DMS114 treated with DMSO at 0.1 percent for 48 hours (cell line): ENCODE measurements around the gene TNNC1.

Experiments used
- DNase-seq: peaks from one replicate; lab custom pipeline; 2025; ENCODE audit not compliant: unreplicated experiment; lab: John Stamatoyannopoulos, UW

TNNC1 gene

GRCh38 chr3:52458770-52459545 lies 5.1 kb upstream of the TNNC1 start:
- no peak for DNase-seq

- DNase-seq, result no peak
Measured at GRCh38 chr3:52458031-52458760, 4.4 kb upstream of the TNNC1 start.

GRCh38 chr3:52456800-52457183 lies 3.0 kb upstream of the TNNC1 start:
- no peak for DNase-seq

GRCh38 chr3:52456169-52456799 lies 2.4 kb upstream of the TNNC1 start:
- DNase-seq, result no peak

DNA sequence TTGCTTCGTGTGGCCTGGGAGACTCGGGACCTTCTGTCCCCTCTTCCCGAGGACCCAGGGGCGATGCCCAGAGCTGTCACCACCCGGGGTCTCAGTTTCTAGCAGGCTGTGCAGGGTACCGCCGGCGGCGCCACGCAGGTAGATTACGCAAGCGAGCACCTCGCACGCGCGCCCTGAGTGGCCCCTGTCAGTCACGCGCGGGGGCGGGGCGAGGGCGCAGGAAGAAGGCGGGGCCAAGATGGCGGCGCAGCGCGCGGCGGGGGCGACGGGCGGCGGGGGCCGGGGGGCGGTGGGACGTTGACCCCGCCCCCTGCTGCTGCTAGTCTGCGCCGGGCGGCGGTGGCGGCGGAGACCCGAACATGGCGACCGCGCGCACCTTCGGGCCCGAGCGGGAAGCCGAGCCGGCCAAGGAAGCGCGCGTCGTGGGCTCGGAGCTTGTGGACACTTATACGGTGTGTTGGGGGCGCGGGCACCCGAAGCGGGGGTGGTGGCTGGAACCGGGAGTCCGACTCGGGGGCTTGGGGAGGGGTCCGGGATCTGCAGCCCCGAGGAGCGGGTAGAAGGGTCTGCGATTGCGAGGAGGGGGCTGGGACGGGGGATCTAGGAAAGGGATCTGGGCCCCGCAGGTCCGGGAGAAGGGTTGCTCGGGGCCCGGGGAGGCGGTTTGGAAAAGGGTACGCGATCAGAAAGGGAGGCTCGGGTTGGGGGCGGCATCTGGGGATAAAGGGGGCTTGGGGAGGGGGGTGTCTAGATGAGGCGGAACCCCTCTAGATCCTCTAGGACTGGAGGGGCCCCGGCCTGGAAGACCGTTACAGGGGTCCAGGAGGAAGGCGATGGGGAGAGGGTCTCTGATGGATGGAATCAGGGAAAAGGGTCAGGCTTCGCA lies 1.7 kb upstream of the TNNC1 start, which contains the start of gene NISCH:
TSS of gene NISCH (plus strand) at position 322 of the 886 bp plus-strand sequence. CDS start at position 360, 38 bp downstream.
- DNase-seq, result peak; percentile 47

- no peak for DNase-seq
Measured at GRCh38 chr3:52454938-52455282, 1.1 kb upstream of the TNNC1 start.

DNA sequence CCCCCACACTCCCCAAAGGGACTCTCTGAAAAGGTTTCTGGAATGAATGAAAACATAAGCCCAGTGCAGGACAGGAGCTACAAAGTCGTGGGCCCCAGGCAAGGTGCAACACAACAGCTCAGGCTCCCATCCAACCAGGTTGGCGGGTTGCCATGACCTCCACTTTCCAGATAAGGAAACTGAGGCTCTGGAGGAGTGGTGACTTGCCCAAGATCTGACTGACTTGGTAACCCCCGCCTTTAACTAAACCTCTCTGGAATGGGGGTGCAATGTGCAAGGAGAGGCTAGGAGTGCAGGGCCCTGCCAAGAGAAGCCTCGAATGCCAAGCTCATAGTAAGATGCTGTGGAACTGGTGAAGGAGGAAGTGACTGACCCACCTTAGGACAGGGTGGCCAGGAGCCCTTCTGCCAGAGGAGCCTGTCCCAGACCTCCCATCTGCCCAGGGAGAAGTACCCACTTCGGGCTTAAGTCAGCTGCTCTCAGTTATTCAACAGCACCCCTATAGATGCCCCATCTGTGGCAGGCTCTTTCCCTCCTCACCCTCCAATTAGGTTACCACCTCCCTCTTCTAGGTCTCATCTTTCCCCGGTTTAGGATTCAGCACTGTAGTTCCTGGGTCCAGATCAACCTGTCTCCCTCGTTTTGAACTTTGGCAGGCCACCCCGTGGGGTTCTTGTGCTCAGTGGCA lies 553 bp upstream of the TNNC1 start:
- no peak for DNase-seq

DNA sequence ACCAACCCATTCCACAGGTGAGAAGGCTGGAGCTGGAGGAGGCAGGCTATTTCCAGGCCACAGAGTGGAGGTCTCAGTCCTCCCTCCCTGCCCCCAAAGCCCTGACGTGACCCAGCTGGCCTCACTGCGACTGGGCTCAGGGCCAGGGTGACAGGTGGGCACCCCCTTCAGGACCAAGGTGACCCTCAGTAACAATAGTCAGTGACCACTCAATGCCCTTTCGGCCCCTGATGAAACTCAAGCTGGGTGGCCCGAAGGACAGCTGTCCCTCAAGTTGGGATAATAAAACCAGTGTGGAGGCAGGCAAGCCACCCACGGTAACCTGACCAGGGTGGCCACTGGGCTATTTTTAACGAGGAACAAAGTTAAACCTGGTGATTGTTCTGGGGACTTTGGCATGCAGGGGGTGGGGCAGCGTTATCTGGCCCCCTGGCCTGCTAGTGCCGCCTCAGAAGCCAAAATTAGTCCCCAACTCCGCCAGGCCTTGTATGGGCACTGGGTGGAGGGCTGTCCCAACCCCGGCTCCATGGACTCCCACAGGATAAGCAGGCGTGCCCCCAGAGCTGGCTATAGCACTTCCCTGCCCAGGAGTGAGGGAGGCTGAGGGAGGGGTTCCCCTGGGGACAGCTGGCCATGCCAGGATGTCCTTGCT lies 1.1 kb downstream of the TNNC1 start:
- DNase-seq, result no peak

- DNase-seq, result no peak
Measured at GRCh38 chr3:52452126-52452525, 1.7 kb downstream of the TNNC1 start.

GRCh38 chr3:52451237-52452083 lies 2.4 kb downstream of the TNNC1 start:
- no peak for DNase-seq

- DNase-seq, result no peak
Measured at GRCh38 chr3:52450489-52451236, 3.2 kb downstream of the TNNC1 start.

DNA sequence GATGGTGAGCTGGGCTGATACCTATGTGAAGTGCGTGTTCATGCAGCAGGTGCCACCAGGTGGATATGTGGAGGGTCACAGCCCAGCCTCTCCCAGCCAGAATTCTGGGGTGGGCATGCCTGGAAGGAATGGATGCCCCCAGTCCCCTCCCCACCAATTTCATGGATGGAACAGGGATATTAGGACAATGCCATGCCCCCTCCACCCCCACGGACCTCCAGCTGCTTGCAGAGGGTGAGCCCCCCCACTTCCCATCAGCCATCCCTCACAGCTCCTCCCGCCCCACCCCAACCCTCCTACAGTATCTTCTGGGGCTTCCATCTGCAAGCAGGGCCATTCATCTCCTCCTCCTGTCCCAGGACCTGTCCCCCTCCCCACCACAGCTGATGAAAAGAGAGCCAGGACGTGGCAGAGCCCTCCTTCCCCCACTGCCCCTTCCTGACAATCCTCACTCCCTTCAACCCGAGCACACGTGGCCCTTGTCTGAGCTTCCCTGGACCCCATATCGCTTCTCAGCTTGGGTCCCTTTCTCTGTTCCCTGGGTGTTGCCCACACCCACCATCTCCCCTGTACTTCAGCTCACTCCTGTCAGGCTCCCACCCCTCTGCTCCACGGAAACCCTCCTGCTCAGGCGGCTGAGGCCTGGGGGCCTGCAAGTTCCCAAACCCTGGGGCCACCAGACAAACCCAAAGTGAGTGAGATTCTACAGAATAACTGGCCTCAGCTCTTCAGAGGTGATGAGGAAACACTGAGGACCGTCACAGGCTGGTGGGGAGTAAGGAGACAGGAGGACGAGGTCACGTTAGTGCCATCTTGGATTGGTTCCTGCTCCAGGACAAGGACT lies 6.1 kb downstream of the TNNC1 start:
- no peak for DNase-seq

- peak; percentile 30 for DNase-seq
Measured at GRCh38 chr3:52446631-52447511, 7.0 kb downstream of the TNNC1 start.

- DNase-seq, result no peak
Measured at GRCh38 chr3:52446042-52446441, 7.8 kb downstream of the TNNC1 start.

GRCh38 chr3:52444860-52445793 lies 8.7 kb downstream of the TNNC1 start, which contains the start of gene SEMA3G:
Gene SEMA3G, minus strand, starts transcription at chr3:52445103. Its CDS starts 76 bp downstream, at chr3:52445027.
- no peak for DNase-seq
